Measurements from ENCODE around the gene SCIN. TPM values are rescaled to one million over a fixed set of nuclear protein-coding genes. Genes with fewer than 3 reads are reported as not detected.

The SCIN gene
- total RNA-seq, 1 donor from 2014 or later, result 14.7 TPM

- TF ChIP-seq CTCF (IDR thresholded peaks at IDR 0.05; ENCODE audit: insufficient read depth, low read length, poor library complexity, severe bottlenecking), result no peak
- Histone ChIP-seq H3K27me3 (ENCODE audit: control insufficient read depth, insufficient read depth, low read length) (peaks cover 5% of the 10 kb centered on the region), H3K36me3 (ENCODE audit: control insufficient read depth, insufficient read depth, low read length) (no peaks in the 10 kb centered on the region), H3K4me3 (ENCODE audit: low read depth, low read length) (no peak overlapping the region)
- DNase-seq (ENCODE audit: low read depth), result no peak
These were observed 2.5 kb downstream of the SCIN start for GRCh38 chr7:12572941-12573575.

GRCh38 chr7:12573885-12574284 is 3.4 kb downstream of the SCIN start:
- Histone ChIP-seq H3K36me3 (ENCODE audit: control insufficient read depth, insufficient read depth, low read length) (no peaks in the 10 kb centered on the region), H3K27me3 (ENCODE audit: control insufficient read depth, insufficient read depth, low read length) (peaks cover 5% of the 10 kb centered on the region), H3K4me3 (ENCODE audit: low read depth, low read length) (no peak overlapping the region)
- no peak for DNase-seq (ENCODE audit: low read depth)
- no peak for TF ChIP-seq CTCF (IDR thresholded peaks at IDR 0.05; ENCODE audit: insufficient read depth, low read length, poor library complexity, severe bottlenecking)

- no peaks in the 10 kb centered on the region for H3K36me3 ChIP-seq (ENCODE audit: control insufficient read depth, insufficient read depth, low read length)
- DNase-seq (ENCODE audit: low read depth), result no peak
- no peak overlapping the region for H3K4me3 ChIP-seq (ENCODE audit: low read depth, low read length)
- H3K27me3 ChIP-seq (ENCODE audit: control insufficient read depth, insufficient read depth, low read length), result no peaks in the 10 kb centered on the region
- TF ChIP-seq CTCF (IDR thresholded peaks at IDR 0.05; ENCODE audit: insufficient read depth, low read length, poor library complexity, severe bottlenecking), result no peak
These were observed 8.6 kb downstream of the SCIN start for GRCh38 chr7:12578930-12579640.

- no peak for TF ChIP-seq CTCF (IDR thresholded peaks at IDR 0.05; ENCODE audit: insufficient read depth, low read length, poor library complexity, severe bottlenecking)
- H3K4me3 ChIP-seq (ENCODE audit: low read depth, low read length), result no peak overlapping the region
- no peaks in the 10 kb centered on the region for H3K36me3 ChIP-seq (ENCODE audit: control insufficient read depth, insufficient read depth, low read length)
- H3K27me3 ChIP-seq (ENCODE audit: control insufficient read depth, insufficient read depth, low read length), result no peaks in the 10 kb centered on the region
- no peak for DNase-seq (ENCODE audit: low read depth)
These were observed 11.4 kb downstream of the SCIN start for GRCh38 chr7:12581897-12582296.

- Histone ChIP-seq H3K36me3 (ENCODE audit: control insufficient read depth, insufficient read depth, low read length) (no peaks in the 10 kb centered on the region), H3K4me3 (ENCODE audit: low read depth, low read length) (no peak overlapping the region), H3K27me3 (ENCODE audit: control insufficient read depth, insufficient read depth, low read length) (no peaks in the 10 kb centered on the region)
- DNase-seq (ENCODE audit: low read depth), result no peak
- TF ChIP-seq CTCF (IDR thresholded peaks at IDR 0.05; ENCODE audit: insufficient read depth, low read length, poor library complexity, severe bottlenecking), result no peak
These were observed 11.8 kb downstream of the SCIN start for GRCh38 chr7:12582362-12582761.

Data from kidney epithelial cell (primary cell).